Glutamatergic neuron (in vitro differentiated cells): ENCODE measurements around the gene BAX. TPM values are rescaled to one million over a fixed set of nuclear protein-coding genes. Genes with fewer than 3 reads are reported as not detected.
A peak's percentile ranks its signal among the peaks of the same experiment; 100 is the strongest.

ENCODE experiments used
- DNase-seq: peaks from one replicate; pipeline ENCODE4 v3.0.0; 2022
- H3K27ac Mint-ChIP-seq: one replicate; pipeline ENCODE4 v1.8.0; 2020; ENCODE audit warnings: mild to moderate bottlenecking, mixed read lengths, inconsistent platforms; ENCODE audit not compliant: unreplicated experiment
- H3K27me3 Mint-ChIP-seq: one replicate; pipeline ENCODE4 v1.8.0; 2020; ENCODE audit warnings: mild to moderate bottlenecking, moderate library complexity, mixed read lengths, inconsistent platforms; ENCODE audit not compliant: unreplicated experiment
- H3K36me3 Mint-ChIP-seq: one replicate; pipeline ENCODE4 v1.8.0; 2020; ENCODE audit warnings: mild to moderate bottlenecking, mixed read lengths, inconsistent platforms; ENCODE audit not compliant: unreplicated experiment
- H3K4me1 Mint-ChIP-seq: one replicate; pipeline ENCODE4 v1.8.0; 2020; ENCODE audit warnings: mild to moderate bottlenecking, low read depth, mixed read lengths, inconsistent platforms; ENCODE audit not compliant: unreplicated experiment
- H3K4me3 Mint-ChIP-seq: one replicate; pipeline ENCODE4 v1.8.0; 2020; ENCODE audit warnings: mild to moderate bottlenecking, mixed read lengths, inconsistent platforms; ENCODE audit not compliant: unreplicated experiment
- H3K9me3 Mint-ChIP-seq: one replicate; pipeline ENCODE4 v1.8.0; 2020; ENCODE audit warnings: mild to moderate bottlenecking, moderate library complexity, mixed read lengths, inconsistent platforms; ENCODE audit not compliant: unreplicated experiment
- CTCF ChIP-seq: fragments of 200-600 bp; sonication (generic); IDR thresholded peaks from one replicate; pipeline ENCODE4 v1.5.0; 2021; ENCODE audit not compliant: partially characterized antibody, unreplicated experiment
- total RNA-seq: library from RNA; stranded (reverse); fragmentation: NEBNext Ultra II Directional; extraction: Animal tissue kit (Norgen Biotek cat#: 25700); gene quantifications from one replicate; pipeline ENCODE4 v1.2.1, GENCODE V29; 2021; ENCODE audit not compliant: unreplicated experiment

The BAX gene
- total RNA-seq, 1 donor from 2014 or later = 87.7 TPM

DNA sequence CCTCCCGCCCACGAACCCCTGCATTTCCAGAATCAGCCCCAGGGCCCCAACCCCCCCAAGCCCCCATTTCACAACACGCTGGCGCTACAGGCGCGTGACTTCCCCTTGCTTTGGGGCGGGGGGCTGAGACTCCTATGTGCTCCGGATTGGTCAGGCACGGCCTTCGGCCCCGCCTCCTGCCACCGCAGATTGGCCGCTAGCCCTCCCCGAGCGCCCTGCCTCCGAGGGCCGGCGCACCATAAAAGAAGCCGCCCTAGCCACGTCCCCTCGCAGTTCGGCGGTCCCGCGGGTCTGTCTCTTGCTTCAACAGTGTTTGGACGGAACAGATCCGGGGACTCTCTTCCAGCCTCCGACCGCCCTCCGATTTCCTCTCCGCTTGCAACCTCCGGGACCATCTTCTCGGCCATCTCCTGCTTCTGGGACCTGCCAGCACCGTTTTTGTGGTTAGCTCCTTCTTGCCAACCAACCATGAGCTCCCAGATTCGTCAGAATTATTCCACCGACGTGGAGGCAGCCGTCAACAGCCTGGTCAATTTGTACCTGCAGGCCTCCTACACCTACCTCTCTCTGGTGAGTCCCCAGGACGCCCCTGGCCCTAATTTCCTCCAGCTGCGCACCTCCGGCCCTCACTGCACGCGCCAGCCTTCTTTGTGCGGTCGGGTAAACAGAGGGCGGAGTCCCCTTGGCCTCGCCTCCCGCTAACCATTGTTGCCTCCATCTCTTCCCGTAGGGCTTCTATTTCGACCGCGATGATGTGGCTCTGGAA lies 10.5 kb downstream of the BAX start, which contains the start of gene FTL:
Gene FTL (plus strand): TSS at position 270 of the 766 bp plus-strand sequence. CDS start 199 bp downstream, at position 469.
- peak within 1 kb of the TSS; percentile 99 for H3K4me3 Mint-ChIP-seq
- DNase-seq = peak; percentile 94
- H3K9me3 Mint-ChIP-seq = peaks cover 17% of the 10 kb centered on the region
- H3K27me3 Mint-ChIP-seq = peaks cover 18% of the 10 kb centered on the region
- H3K36me3 Mint-ChIP-seq = no peaks in the 10 kb centered on the region
- peaks cover 33% of the 10 kb centered on the region for H3K4me1 Mint-ChIP-seq
- TF ChIP-seq CTCF = no peak
- peak within 1 kb of the TSS; percentile 99 for H3K27ac Mint-ChIP-seq

- peak overlapping the region; percentile 99 for H3K27ac Mint-ChIP-seq
- H3K4me1 Mint-ChIP-seq = peaks cover 33% of the 10 kb centered on the region
- peaks cover 17% of the 10 kb centered on the region for H3K9me3 Mint-ChIP-seq
- peak; percentile 91 for DNase-seq
- no peaks in the 10 kb centered on the region for H3K36me3 Mint-ChIP-seq
- no peak for TF ChIP-seq CTCF
- peaks cover 18% of the 10 kb centered on the region for H3K27me3 Mint-ChIP-seq
- peak overlapping the region; percentile 99 for H3K4me3 Mint-ChIP-seq
Measured at GRCh38 chr19:48965806-48966540, 11.3 kb downstream of the BAX start.

DNA sequence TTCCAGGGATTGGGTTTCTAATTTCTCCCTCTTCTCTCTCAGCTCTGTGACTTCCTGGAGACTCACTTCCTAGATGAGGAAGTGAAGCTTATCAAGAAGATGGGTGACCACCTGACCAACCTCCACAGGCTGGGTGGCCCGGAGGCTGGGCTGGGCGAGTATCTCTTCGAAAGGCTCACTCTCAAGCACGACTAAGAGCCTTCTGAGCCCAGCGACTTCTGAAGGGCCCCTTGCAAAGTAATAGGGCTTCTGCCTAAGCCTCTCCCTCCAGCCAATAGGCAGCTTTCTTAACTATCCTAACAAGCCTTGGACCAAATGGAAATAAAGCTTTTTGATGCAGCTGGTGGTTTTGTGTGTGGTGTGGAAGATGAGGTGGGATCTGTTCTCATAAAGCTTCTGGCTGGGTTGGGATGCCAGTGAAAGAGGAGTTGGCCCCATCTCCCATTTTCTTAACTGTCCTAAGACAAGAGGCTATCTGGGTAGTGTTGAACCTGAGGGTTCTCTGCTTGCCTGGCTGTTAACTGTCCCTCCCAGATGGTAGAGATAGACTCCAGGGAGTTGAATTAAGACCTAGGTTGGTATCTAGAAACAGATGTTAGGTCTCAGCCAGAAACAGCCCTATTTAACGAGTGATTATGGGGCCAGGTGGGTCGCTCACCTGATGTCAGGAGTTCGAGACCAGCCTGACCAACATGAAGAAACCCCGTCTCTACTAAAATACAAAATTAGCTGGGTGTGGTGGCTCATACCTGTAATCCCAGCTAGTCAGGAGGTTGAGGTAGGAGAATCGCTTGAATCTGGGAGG lies 12.1 kb downstream of the BAX start:
- DNase-seq = no peak
- Mint-ChIP-seq H3K4me1 (peaks cover 33% of the 10 kb centered on the region), H3K27ac (peak overlapping the region; percentile 99), H3K9me3 (peaks cover 17% of the 10 kb centered on the region), H3K4me3 (peak overlapping the region; percentile 99), H3K27me3 (peaks cover 18% of the 10 kb centered on the region), H3K36me3 (no peaks in the 10 kb centered on the region)
- no peak for TF ChIP-seq CTCF

GRCh38 chr19:48967346-48968178 lies 12.9 kb downstream of the BAX start:
- no peaks in the 10 kb centered on the region for H3K36me3 Mint-ChIP-seq
- H3K9me3 Mint-ChIP-seq = peaks cover 17% of the 10 kb centered on the region
- peaks cover 31% of the 10 kb centered on the region for H3K4me1 Mint-ChIP-seq
- peak overlapping the region; percentile 99 for H3K4me3 Mint-ChIP-seq
- TF ChIP-seq CTCF = no peak
- peaks cover 18% of the 10 kb centered on the region for H3K27me3 Mint-ChIP-seq
- H3K27ac Mint-ChIP-seq = peak overlapping the region; percentile 33
- DNase-seq = no peak
